H1 (cell line): Measurements from ENCODE around the gene CDYL. TPM values are rescaled to one million over a fixed set of nuclear protein-coding genes. Genes with fewer than 3 reads are reported as not detected.

ENCODE experiments used
- CTCF ChIA-PET: fragments of 300-600 bp; sonication (Branson Sonifier 250); formaldehyde crosslinking; loops from one replicate; lab custom pipeline; 2021; ENCODE audit not compliant: partially characterized antibody; lab: Charles Lee
- POLR2A ChIA-PET: fragments of 300-600 bp; sonication (Branson Sonifier 250); formaldehyde crosslinking; loops from one replicate; lab custom pipeline; 2021; ENCODE audit warnings: inconsistent platforms; ENCODE audit not compliant: partially characterized antibody; lab: Charles Lee
- DNase-seq, 2 experiments: peaks; one replicate each; pipeline versions ENCODE4 v3.0.0 to v3.0.0-alpha.2; 2010 to 2022; ENCODE audit warnings: low spot score in 2 of 2, low read depth in 1 of 2, mixed read lengths in 1 of 2
- FAIRE-seq: peaks from 2 replicates; lab custom pipeline; 2011; peaks lifted over from hg19 to GRCh38; lab: Jason Lieb, UNC
- H2AFZ ChIP-seq: 2 replicates; pipeline ENCODE4 v1.8.1; 2012; ENCODE audit warnings: low read length, inconsistent platforms
- H2AK5ac ChIP-seq: 2 replicates; pipeline ENCODE4 v1.6.1; 2013; ENCODE audit warnings: low read depth, low read length
- H2BK120ac ChIP-seq: replicated peaks from 2 replicates; pipeline ENCODE3; 2013; ENCODE audit warnings: low read depth, low read length, inconsistent platforms
- H2BK12ac ChIP-seq: 2 replicates; pipeline ENCODE4 v1.6.1; 2013; ENCODE audit warnings: low read depth, low read length
- H2BK15ac ChIP-seq: 2 replicates; pipeline ENCODE4 v1.6.1; 2013; ENCODE audit warnings: low read length
- H2BK20ac ChIP-seq: 2 replicates; pipeline ENCODE4 v1.6.1; 2013; ENCODE audit warnings: low read length
- H2BK5ac ChIP-seq: 2 replicates; pipeline ENCODE4 v1.6.1; 2013; ENCODE audit warnings: low read depth, low read length
- H3K14ac ChIP-seq: 2 replicates; pipeline ENCODE4 v1.6.1; 2013; ENCODE audit warnings: inconsistent platforms; ENCODE audit not compliant: insufficient read length
- H3K18ac ChIP-seq: 2 replicates; pipeline ENCODE4 v1.6.1; 2013; ENCODE audit warnings: low read length; ENCODE audit errors: extremely low read depth
- H3K23ac ChIP-seq: 2 replicates; pipeline ENCODE4 v1.6.1; 2013; ENCODE audit warnings: inconsistent platforms; ENCODE audit not compliant: insufficient read length
- H3K23me2 ChIP-seq: 2 replicates; pipeline ENCODE4 v1.6.1; 2013; ENCODE audit warnings: low read depth, low read length
- H3K27ac ChIP-seq: 2 replicates; pipeline ENCODE4 v1.6.1; 2011; ENCODE audit warnings: low read depth, low read length, inconsistent platforms
- H3K27me3 ChIP-seq, 4 experiments: replicated peaks in 1 of 4; 1 replicate in 1 of 4; 2 replicates in 3 of 4; pipeline versions ENCODE4 v1.6.1 to v1.8.1; 2011 to 2013; ENCODE audit warnings: low read length in 3 of 4, mild to moderate bottlenecking in 3 of 4, inconsistent platforms in 2 of 4, mixed read lengths in 2 of 4, moderate library complexity in 1 of 4; ENCODE audit not compliant: control insufficient read depth in 3 of 4, insufficient read depth in 3 of 4; ENCODE audit errors: extremely low read depth in 1 of 4
- H3K36me3 ChIP-seq, 4 experiments: 2 replicates each; pipeline versions ENCODE4 v1.6.1 to v1.8.1; 2011 to 2013; ENCODE audit warnings: mild to moderate bottlenecking in 4 of 4, low read length in 3 of 4, moderate library complexity in 2 of 4, control low read depth in 1 of 4, inconsistent platforms in 1 of 4; ENCODE audit not compliant: insufficient read depth in 4 of 4, control insufficient read depth in 2 of 4
- H3K4ac ChIP-seq: replicated peaks from 2 replicates; pipeline ENCODE3; 2013; ENCODE audit warnings: low read length, low read depth, mixed read lengths, inconsistent platforms; ENCODE audit not compliant: insufficient read length
- H3K4me1 ChIP-seq, 4 experiments: replicated peaks in 1 of 4; 1 replicate in 1 of 4; 2 replicates in 3 of 4; pipeline versions ENCODE4 v1.6.1 to v1.8.1; 2011 to 2013; ENCODE audit warnings: low read length in 3 of 4, inconsistent platforms in 2 of 4, mixed read lengths in 1 of 4; ENCODE audit not compliant: insufficient read depth in 4 of 4, control insufficient read depth in 3 of 4
- H3K4me2 ChIP-seq, 2 experiments: 2 replicates each; pipeline versions ENCODE4 v1.6.1 to v1.8.1; 2011 to 2013; ENCODE audit warnings: low read depth in 2 of 2, low read length in 2 of 2, control low read depth in 1 of 2, inconsistent platforms in 1 of 2, mild to moderate bottlenecking in 1 of 2; ENCODE audit not compliant: insufficient read depth in 1 of 2
- H3K4me3 ChIP-seq, 4 experiments: fragments of 200-600, 300-600 bp in 1 of 4; sonication (generic), shearing (Covaris generic), sonication (Bioruptor Twin) in 1 of 4; 2 replicates each; pipeline versions ENCODE4 v1.5.1 to v1.8.1; 2011 to 2016; ENCODE audit warnings: low read length in 4 of 4, low read depth in 3 of 4, control low read depth in 2 of 4, inconsistent platforms in 2 of 4, mild to moderate bottlenecking in 2 of 4, mixed read lengths in 1 of 4, moderate library complexity in 1 of 4; ENCODE audit not compliant: insufficient read depth in 2 of 4; ENCODE audit errors: extremely low read depth in 1 of 4
- H3K56ac ChIP-seq: replicated peaks from 2 replicates; pipeline ENCODE3; 2013; ENCODE audit warnings: low read depth, mild to moderate bottlenecking, mixed read lengths, low read length, inconsistent platforms; ENCODE audit not compliant: insufficient read length
- H3K79me1 ChIP-seq: 2 replicates; pipeline ENCODE4 v1.6.1; 2013; ENCODE audit warnings: low read depth, low read length, control low read depth
- H3K79me2 ChIP-seq, 2 experiments: 2 replicates each; pipeline versions ENCODE4 v1.6.1 to v1.8.1; 2012 to 2013; ENCODE audit warnings: low read length in 2 of 2, mild to moderate bottlenecking in 2 of 2, inconsistent platforms in 1 of 2; ENCODE audit not compliant: insufficient read depth in 2 of 2, control insufficient read depth in 1 of 2
- H3K9ac ChIP-seq, 4 experiments: replicated peaks in 1 of 4; 1 replicate in 1 of 4; 2 replicates in 3 of 4; pipeline versions ENCODE4 v1.6.1 to v1.8.1; 2011 to 2013; ENCODE audit warnings: low read depth in 3 of 4, low read length in 3 of 4, control low read depth in 2 of 4, mild to moderate bottlenecking in 2 of 4, moderate library complexity in 2 of 4, inconsistent platforms in 1 of 4; ENCODE audit errors: extremely low read depth in 1 of 4
- H3K9me3 ChIP-seq, 2 experiments: 2 replicates each; pipeline versions ENCODE4 v1.6.1 to v1.8.1; 2012 to 2013; ENCODE audit warnings: mild to moderate bottlenecking in 2 of 2, moderate library complexity in 2 of 2, control low read depth in 1 of 2, inconsistent platforms in 1 of 2, low read depth in 1 of 2, low read length in 1 of 2, mixed read lengths in 1 of 2; ENCODE audit not compliant: insufficient read depth in 2 of 2
- H4K20me1 ChIP-seq, 2 experiments: replicated peaks in 1 of 2; 2 replicates each; pipeline versions ENCODE3 to v1.8.1; 2011 to 2013; ENCODE audit warnings: inconsistent platforms in 2 of 2, low read length in 2 of 2, mild to moderate bottlenecking in 1 of 2; ENCODE audit not compliant: insufficient read depth in 2 of 2, control insufficient read depth in 1 of 2
- H4K5ac ChIP-seq: 2 replicates; pipeline ENCODE4 v1.6.1; 2013; ENCODE audit warnings: low read length, low read depth, mixed read lengths, inconsistent platforms; ENCODE audit not compliant: insufficient read length
- H4K8ac ChIP-seq: 2 replicates; pipeline ENCODE4 v1.8.0; 2013; ENCODE audit warnings: mild to moderate bottlenecking, moderate library complexity, low read length, inconsistent platforms; ENCODE audit not compliant: insufficient read depth; ENCODE audit errors: extremely low read depth
- H4K91ac ChIP-seq: replicated peaks from 2 replicates; pipeline ENCODE3; 2013; ENCODE audit warnings: low read length, mixed read lengths, inconsistent platforms; ENCODE audit not compliant: insufficient read length
- CHD1 ChIP-seq: IDR thresholded peaks from 2 replicates; pipeline ENCODE4 v1.6.1; 2012; ENCODE audit warnings: low read depth, low read length, improper control_type of control experiment
- CTBP2 ChIP-seq: IDR thresholded peaks from 2 replicates; pipeline ENCODE4 v1.7.0; 2011; ENCODE audit warnings: borderline replicate concordance, mild to moderate bottlenecking, moderate library complexity, mixed read lengths, low read length; ENCODE audit not compliant: insufficient read depth, insufficient read length
- GABPA ChIP-seq: IDR thresholded peaks from 2 replicates; pipeline ENCODE4 v1.6.1; 2011; ENCODE audit warnings: mild to moderate bottlenecking, low read length, moderate library complexity, borderline replicate concordance; ENCODE audit not compliant: insufficient read depth
- HDAC2 ChIP-seq, 2 experiments: fragments of 300-600 bp in 1 of 2; sonication (generic) in 1 of 2; IDR thresholded peaks; 2 replicates each; pipeline ENCODE4 v1.6.1; 2011 to 2012; ENCODE audit warnings: low read depth in 2 of 2, low read length in 2 of 2, mild to moderate bottlenecking in 2 of 2, moderate library complexity in 2 of 2, borderline replicate concordance in 1 of 2, inconsistent platforms in 1 of 2
- NANOG ChIP-seq: IDR thresholded peaks from 2 replicates; pipeline ENCODE4 v1.6.1; 2011; ENCODE audit warnings: low read length, low read depth, mild to moderate bottlenecking, inconsistent platforms; ENCODE audit not compliant: insufficient read depth, poor library complexity, severe bottlenecking
- PHF8 ChIP-seq: fragments of 200-600 bp; sonication (generic); conservative IDR thresholded peaks from 2 replicates; pipeline ENCODE4 v1.7.1; 2012; ENCODE audit warnings: low read depth, mild to moderate bottlenecking, inconsistent platforms, low read length, moderate library complexity
- POLR2AphosphoS5 ChIP-seq: IDR thresholded peaks from 2 replicates; pipeline ENCODE4 v1.6.1; 2011; ENCODE audit warnings: low read depth, low read length
- POU5F1 ChIP-seq: IDR thresholded peaks from 2 replicates; pipeline ENCODE4 v1.6.1; 2011; ENCODE audit warnings: low read depth, mild to moderate bottlenecking, low read length, moderate library complexity
- SIN3A ChIP-seq, 2 experiments: IDR thresholded peaks in 1 of 2; conservative IDR thresholded peaks in 1 of 2; 2 replicates each; pipeline ENCODE4 v1.6.1; 2011 to 2012; ENCODE audit warnings: low read length in 2 of 2, improper control_type of control experiment in 1 of 2, low read depth in 1 of 2, mild to moderate bottlenecking in 1 of 2
- SUZ12 ChIP-seq: fragments of 200-600 bp; sonication (generic); IDR thresholded peaks from 2 replicates; pipeline ENCODE4 v1.6.1; 2012; ENCODE audit warnings: mild to moderate bottlenecking, inconsistent platforms, low read length, moderate library complexity, mixed read lengths
- TBP ChIP-seq: IDR thresholded peaks from 2 replicates; pipeline ENCODE4 v1.6.1; 2011; ENCODE audit warnings: low read depth, low read length, improper control_type of control experiment
- WGBS, 2 experiments: shearing (Covaris generic) in 1 of 2; methylation state at CpG; one replicate each; pipeline versions ENCODE4 v1.1.6 to v1.1.7; 2013 to 2015; ENCODE audit warnings: low lambda C conversion rate in 2 of 2, mixed read lengths in 2 of 2, inconsistent platforms in 1 of 2, low coverage in 1 of 2, missing lambda C conversion rate in 1 of 2; ENCODE audit not compliant: insufficient replicate concordance in 2 of 2, insufficient coverage in 1 of 2, insufficient read length in 1 of 2; ENCODE audit errors: extremely low coverage in 1 of 2, missing lambda C conversion rate in 1 of 2; 5-methylcytosine and 5-hydroxymethylcytosine counted together
- polyA plus RNA-seq, 7 experiments: library from polyadenylated mRNA; depleted of rRNA in 3 of 7; stranded (reverse) in 5 of 7; unstranded in 2 of 7; fragments of >200 nt in 5 of 7; fragments of 200-250 nt in 2 of 7; gene quantifications; 1 replicate in 5 of 7; 2 replicates in 1 of 7; 4 replicates in 1 of 7; pipeline versions ENCODE4 v1.2.1 to v1.2.3, GENCODE V29; 2011 to 2013; ENCODE audit warnings: missing spikeins in 2 of 7, mixed read lengths in 2 of 7
- total RNA-seq: library from RNA; stranded (reverse); fragmentation: NEBNext Ultra II Directional; extraction: Animal tissue kit (Norgen Biotek cat#: 25700); gene quantifications from 2 replicates; pipeline ENCODE4 v1.2.1, GENCODE V29; 2021

CDYL gene
- total and polyA plus RNA-seq, 2 of the 8 experiments (the other 6 are each of a cell fraction or from before 2014, with no cell fraction given): 56.4 to 119 TPM

DNA sequence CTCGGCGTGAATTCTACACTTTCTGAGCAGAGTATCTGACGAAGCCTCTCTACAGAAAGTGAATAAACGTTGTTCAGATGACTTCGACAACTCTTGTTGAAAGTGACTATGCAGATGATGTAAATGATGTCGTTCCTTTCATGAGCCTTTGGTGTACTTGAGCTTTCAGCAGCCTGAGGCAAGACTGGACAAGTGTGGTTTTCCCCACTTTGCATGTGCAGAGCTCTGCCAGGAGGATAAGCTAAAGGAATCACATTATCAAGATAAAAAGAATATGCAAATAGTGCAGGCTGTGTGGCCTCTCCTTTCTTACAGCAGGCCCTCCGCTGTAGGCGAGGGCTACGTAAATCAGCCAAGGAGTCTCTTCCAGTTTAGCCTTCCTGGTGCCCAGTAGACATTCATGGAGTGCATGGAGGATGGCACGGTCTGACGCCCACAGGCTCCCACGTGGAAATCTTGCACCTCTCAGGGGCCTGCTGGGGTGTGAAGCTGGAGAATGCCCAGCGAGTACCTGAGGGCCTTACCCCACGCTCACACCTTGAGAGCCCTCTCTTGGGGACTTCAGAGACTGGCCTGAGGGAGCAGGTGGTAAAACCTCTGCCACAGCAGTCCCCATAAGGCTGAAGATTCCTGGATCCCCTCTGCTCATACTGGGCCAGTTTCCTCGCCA, 172.7 kb downstream of the CDYL start:
- CTCF ChIA-PET: interaction anchor here (1.5 to 1.6 kb wide), 2 partner anchors 9 to 13 kb away, joined by 4 to 6 read pairs; no protein-coding TSS in a partner anchor
- H3K4me2 ChIP-seq: peak overlapping the region in 1 of 2 experiments; percentile 25; a peak in 1 of 4 replicates
- WGBS, 2 experiments: 88% methylated on average over 15 of the region's 15 CpGs; no CpG with 5 or more reads in 1 of the 2 experiments
- H3K4me1 ChIP-seq: peaks cover 3 to 22% (median 6%) of the 10 kb centered on the region in 4 experiments
- no peak overlapping the region for H4K91ac ChIP-seq
- no peak overlapping the region for H4K5ac ChIP-seq
- H2AK5ac ChIP-seq: 0 out of 2 replicates have a peak overlapping the region, but pooled peaks have one; percentile 4
- POLR2A ChIA-PET: interaction anchor here (1.2 to 1.8 kb wide), 2 partner anchors 8 to 48 kb away, joined by 3 to 5 read pairs; no protein-coding TSS in a partner anchor
- FAIRE-seq (peak; percentile 70), DNase-seq (peak in 1 of 2 experiments; percentile 47)
- no peak overlapping the region for H2BK15ac ChIP-seq
- H2BK20ac ChIP-seq: no peak overlapping the region
- peaks cover 3 to 23% of the 10 kb centered on the region in 2 experiments for H4K20me1 ChIP-seq
- H2AFZ ChIP-seq: no peak overlapping the region
- H3K56ac ChIP-seq: no peak overlapping the region
- no peaks in the 10 kb centered on the region for H3K27me3 ChIP-seq
- no peak overlapping the region; the same call in 1 of the 2 replicates for H4K8ac ChIP-seq
- H2BK5ac ChIP-seq: 0 out of 2 replicates have a peak overlapping the region, but pooled peaks have one; percentile 26
- no peak overlapping the region for H2BK120ac ChIP-seq
- H2BK12ac ChIP-seq: no peak overlapping the region
- no peak overlapping the region for H3K23ac ChIP-seq
- H3K14ac ChIP-seq: no peak overlapping the region
- H3K9ac ChIP-seq: no peak overlapping the region
- peak overlapping the region; percentile 27 for H3K4ac ChIP-seq
- H3K18ac ChIP-seq: no peak overlapping the region
- peaks cover 5% of the 10 kb centered on the region for H3K79me1 ChIP-seq
- no peak overlapping the region for H3K4me3 ChIP-seq
- no peaks in the 10 kb centered on the region for H3K23me2 ChIP-seq
- H3K27ac ChIP-seq: no peak overlapping the region
- H3K36me3 ChIP-seq: peaks cover 6 to 58% (median 28%) of the 10 kb centered on the region in 4 experiments
- H3K79me2 ChIP-seq: peaks cover 0 to 4% of the 10 kb centered on the region in 2 experiments; a peak in 1 of 4 replicates
- H3K9me3 ChIP-seq: no peaks in the 10 kb centered on the region
- TF ChIP-seq SUZ12 (no peak), CTBP2 (no peak), NANOG (no peak), HDAC2 (IDR thresholded peaks at IDR 0.05; ENCODE audit: borderline replicate concordance in 1 of 2, low read depth in 2 of 2, low read length in 2 of 2) (no peak), TBP (no peak), PHF8 (no peak), SIN3A (conservative IDR thresholded peaks at IDR 0.05 in 1 of 2, IDR thresholded peaks at IDR 0.05 in 1 of 2; ENCODE audit: low read depth in 1 of 2, low read length in 2 of 2) (no peak), GABPA (no peak), POU5F1 (no peak), POLR2AphosphoS5 (no peak), CHD1 (no peak)
